K562 (cell line): ENCODE measurements around the gene JUND. TPM values are rescaled to one million over a fixed set of nuclear protein-coding genes. Genes with fewer than 3 reads are reported as not detected.

Experiments
- ATF7 ChIP-seq: fragments of 450-650 bp; IDR thresholded peaks from 2 replicates; pipeline ENCODE4 v1.7.1; 2014; ENCODE audit warnings: mild to moderate bottlenecking, moderate library complexity
- BCLAF1 ChIP-seq, 2 experiments: fragments of 450-650 bp in 1 of 2; IDR thresholded peaks; 2 replicates each; pipeline ENCODE4 v1.6.1; 2011 to 2017; ENCODE audit warnings: low read depth in 2 of 2, antibody characterized with exemption in 1 of 2, borderline replicate concordance in 1 of 2, low read length in 1 of 2, mild to moderate bottlenecking in 1 of 2, mixed read lengths in 1 of 2; ENCODE audit not compliant: control insufficient read depth in 1 of 2
- CBFA2T2 ChIP-seq: fragments of 450-650 bp; conservative IDR thresholded peaks from 2 replicates; pipeline ENCODE4 v1.6.1; 2017; ENCODE audit warnings: mild to moderate bottlenecking
- CBX3 ChIP-seq, 2 experiments: IDR thresholded peaks; 1 replicate in 1 of 2; 2 replicates in 1 of 2; pipeline ENCODE4 v1.6.1; 2012; ENCODE audit warnings: inconsistent platforms in 2 of 2, low read length in 2 of 2, borderline replicate concordance in 1 of 2, control low read depth in 1 of 2
- CC2D1A ChIP-seq: fragments of 450-650 bp; IDR thresholded peaks from 2 replicates; pipeline ENCODE4 v1.6.1; 2017; ENCODE audit warnings: mild to moderate bottlenecking
- CCAR2 ChIP-seq: fragments of 200-400 bp; formaldehyde crosslinking; IDR thresholded peaks from 2 replicates; pipeline ENCODE4 v1.6.1; 2017; ENCODE audit warnings: mild to moderate bottlenecking, low read depth, low read length
- DMBX1 ChIP-seq: fragments of 250-450 bp; sonication (Bioruptor Pico); IDR thresholded peaks from 2 replicates; pipeline ENCODE4 v1.8.0; 2022; ENCODE audit warnings: inconsistent platforms, mild to moderate bottlenecking, moderate library complexity, borderline replicate concordance
- ELK3 ChIP-seq: fragments of 450-650 bp; formaldehyde crosslinking; IDR thresholded peaks from 2 replicates; pipeline ENCODE4 v1.4.0; 2020; ENCODE audit warnings: mild to moderate bottlenecking
- GTF2B ChIP-seq: IDR thresholded peaks from 2 replicates; pipeline ENCODE4 v1.6.1; 2011; ENCODE audit not compliant: insufficient read length; ENCODE audit errors: extremely low read depth
- HNRNPLL ChIP-seq: fragments of 200-400 bp; formaldehyde crosslinking; IDR thresholded peaks from 2 replicates; pipeline ENCODE4 v1.6.1; 2017; ENCODE audit warnings: low read length, low read depth, mild to moderate bottlenecking; ENCODE audit not compliant: poor library complexity, severe bottlenecking
- LEF1 ChIP-seq: fragments of 450-650 bp; IDR thresholded peaks from 2 replicates; pipeline ENCODE4 v1.6.1; 2016; ENCODE audit warnings: mild to moderate bottlenecking
- MTF1 ChIP-seq: fragments of 250-450 bp; sonication (Bioruptor Pico); IDR thresholded peaks from 2 replicates; pipeline ENCODE4 v1.9.0; 2021; ENCODE audit warnings: moderate library complexity, mild to moderate bottlenecking, inconsistent platforms, borderline replicate concordance
- NBN ChIP-seq: fragments of 450-650 bp; IDR thresholded peaks from 2 replicates; pipeline ENCODE4 v1.6.1; 2016; ENCODE audit warnings: low read depth, mild to moderate bottlenecking
- NFIC ChIP-seq: fragments of 450-650 bp; IDR thresholded peaks from 2 replicates; pipeline ENCODE4 v1.6.1; 2017; ENCODE audit warnings: mild to moderate bottlenecking, inconsistent platforms
- RBFOX2 ChIP-seq: fragments of 200-400 bp; formaldehyde crosslinking; IDR thresholded peaks from 2 replicates; pipeline ENCODE4 v1.6.1; 2017; ENCODE audit warnings: low read depth, mild to moderate bottlenecking, low read length, moderate library complexity
- SNIP1 ChIP-seq: fragments of 450-650 bp; IDR thresholded peaks from 2 replicates; pipeline ENCODE4 v1.7.1; 2017; ENCODE audit warnings: low read depth, mild to moderate bottlenecking
- TAF1 ChIP-seq: IDR thresholded peaks from 2 replicates; pipeline ENCODE4 v1.6.1; 2011; ENCODE audit warnings: mild to moderate bottlenecking, low read length, moderate library complexity; ENCODE audit not compliant: insufficient read depth, control insufficient read depth, severe bottlenecking; ENCODE audit errors: extremely low read depth
- ZBTB12 ChIP-seq: fragments of 250-450 bp; sonication (Bioruptor Pico); IDR thresholded peaks from 2 replicates; pipeline ENCODE4 v1.4.0; 2020
- ZNF3 ChIP-seq: fragments of 250-450 bp; sonication (Bioruptor Pico); IDR thresholded peaks from 2 replicates; pipeline ENCODE4 v1.5.0; 2021; ENCODE audit warnings: mild to moderate bottlenecking, moderate library complexity
- ZNF398 ChIP-seq: fragments of 250-450 bp; sonication (Bioruptor Pico); IDR thresholded peaks from 2 replicates; pipeline ENCODE4 v1.8.0; 2021; ENCODE audit warnings: moderate library complexity, mild to moderate bottlenecking, inconsistent platforms
- ZNF75A ChIP-seq: fragments of 450-650 bp; formaldehyde crosslinking; IDR thresholded peaks from 2 replicates; pipeline ENCODE4 v1.4.0; 2020; ENCODE audit warnings: mild to moderate bottlenecking
- ZNF778 ChIP-seq: fragments of 450-650 bp; formaldehyde crosslinking; IDR thresholded peaks from 2 replicates; pipeline ENCODE4 v1.4.0; 2020; ENCODE audit warnings: mild to moderate bottlenecking, moderate library complexity
- polyA plus RNA-seq, 8 experiments: library from polyadenylated mRNA; depleted of rRNA in 4 of 8; stranded (reverse) in 5 of 8; unstranded in 3 of 8; fragments of >200 nt; fragmentation: Nextera tagmentation in 2 of 8; fragmentation: Illumina TruSeq in 1 of 8; extraction: Ambion mirVana in 2 of 8; extraction: Trizol in 1 of 8; gene quantifications; 2 replicates each; pipeline versions ENCODE4 v1.2.1 to v1.2.3, GENCODE V29; 2011 to 2014; ENCODE audit warnings: inconsistent platforms in 1 of 8, missing spikeins in 1 of 8
- total RNA-seq, 7 experiments: library from RNA; depleted of rRNA in 6 of 7; stranded (reverse); fragments of >200 nt in 6 of 7; fragmentation: Illumina TruSeq in 2 of 7; extraction: Trizol in 2 of 7; gene quantifications; 2 replicates each; pipeline versions ENCODE4 v1.2.1 to v1.2.3, GENCODE V29; 2011 to 2021; ENCODE audit warnings: low replicate concordance in 1 of 7

JUND gene
- total and polyA plus RNA-seq, 9 of the 15 experiments (the other 6 are each of a cell fraction or from before 2014, with no cell fraction given), result 6.4 to 286 (median 42.3) TPM

- TF ChIP-seq SNIP1 (no peak), BCLAF1 (IDR thresholded peaks at IDR 0.05; ENCODE audit: borderline replicate concordance in 1 of 2, control insufficient read depth in 1 of 2, low read depth in 2 of 2, low read length in 1 of 2) (no peak), CC2D1A (no peak), DMBX1 (CRISPR knock-in tag) (no peak), CCAR2 (no peak), GTF2B (no peak), ZBTB12 (CRISPR knock-in tag) (no peak), NBN (no peak), ZNF778 (CRISPR knock-in tag) (no peak), ELK3 (CRISPR knock-in tag) (no peak), CBFA2T2 (no peak), HNRNPLL (peak; percentile 33), ZNF75A (CRISPR knock-in tag) (no peak), ZNF398 (CRISPR knock-in tag) (no peak), ATF7 (peak; percentile 57; the same call in 1 of the 2 replicates), LEF1 (peak; percentile 50; the same call in 1 of the 2 replicates), CBX3 (IDR thresholded peaks at IDR 0.05; ENCODE audit: borderline replicate concordance in 1 of 2, low read length in 2 of 2) (no peak), MTF1 (CRISPR knock-in tag) (no peak), ZNF3 (CRISPR knock-in tag) (no peak), RBFOX2 (no peak), TAF1 (no peak), NFIC (no peak)
Measured at GRCh38 chr19:18262917-18263316, 18.5 kb downstream of the JUND start (continued).
